Osteocyte (in vitro differentiated cells): ENCODE data around the gene RBM15B. TPM values are rescaled to one million over a fixed set of nuclear protein-coding genes. Genes with fewer than 3 reads are reported as not detected.

ENCODE experiments used
- DNase-seq: peaks from one replicate; pipeline ENCODE4 v3.0.0; 2021; ENCODE audit warnings: mixed read lengths; ENCODE audit not compliant: unreplicated experiment; ENCODE audit errors: extremely low spot score
- H3K27ac Mint-ChIP-seq: one replicate; pipeline ENCODE4 v1.8.0; 2021; ENCODE audit warnings: mild to moderate bottlenecking, mixed read lengths; ENCODE audit not compliant: unreplicated experiment
- H3K27me3 Mint-ChIP-seq: one replicate; pipeline ENCODE4 v1.8.0; 2021; ENCODE audit warnings: mixed read lengths; ENCODE audit not compliant: unreplicated experiment
- H3K36me3 Mint-ChIP-seq: one replicate; pipeline ENCODE4 v1.8.0; 2021; ENCODE audit warnings: mixed read lengths; ENCODE audit not compliant: unreplicated experiment
- H3K4me1 Mint-ChIP-seq: one replicate; pipeline ENCODE4 v1.8.0; 2021; ENCODE audit warnings: mixed read lengths; ENCODE audit not compliant: unreplicated experiment
- H3K4me3 Mint-ChIP-seq: one replicate; pipeline ENCODE4 v1.8.0; 2021; ENCODE audit warnings: mild to moderate bottlenecking, moderate library complexity, mixed read lengths; ENCODE audit not compliant: unreplicated experiment
- H3K9me3 Mint-ChIP-seq: one replicate; pipeline ENCODE4 v1.8.0; 2021; ENCODE audit warnings: mixed read lengths; ENCODE audit not compliant: unreplicated experiment
- total RNA-seq: library from RNA; stranded (reverse); gene quantifications from 2 replicates; pipeline ENCODE4 v1.2.1, GENCODE V29; 2021
- TF ChIP-seq, protein P1 (sequence below): fragments of 200-600 bp; sonication (generic); IDR thresholded peaks from 2 replicates; pipeline ENCODE4 v1.5.0; 2021; ENCODE audit warnings: antibody characterized with exemption, mild to moderate bottlenecking, moderate library complexity

Gene RBM15B
- total RNA-seq, 1 donor from 2014 or later: 50.3 TPM

DNA sequence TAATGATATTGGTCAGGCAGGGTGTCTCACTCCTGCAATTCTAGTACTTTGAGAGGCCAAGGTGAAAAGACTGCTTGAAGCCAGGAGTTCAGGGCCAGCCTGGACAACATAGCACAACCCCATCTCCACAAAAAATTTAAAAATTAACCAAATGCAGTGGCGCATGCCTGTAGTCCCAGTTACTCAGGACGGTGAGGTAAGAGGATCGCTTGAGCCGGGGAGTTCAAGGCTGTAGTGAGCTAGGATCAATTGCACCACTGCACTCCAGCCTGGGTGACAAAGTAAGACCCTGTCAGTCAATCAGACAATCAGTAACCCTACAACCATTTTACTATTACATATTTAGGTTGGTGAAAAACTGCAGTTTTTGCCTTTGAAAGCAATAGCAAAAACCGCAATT is 43.0 kb downstream of the RBM15B start:
- Mint-ChIP-seq H3K4me3 (no peak overlapping the region), H3K27ac (no peak overlapping the region), H3K9me3 (no peaks in the 10 kb centered on the region), H3K4me1 (peaks cover 20% of the 10 kb centered on the region), H3K27me3 (no peaks in the 10 kb centered on the region), H3K36me3 (peaks cover 17% of the 10 kb centered on the region)
- TF ChIP-seq, protein P1, sequence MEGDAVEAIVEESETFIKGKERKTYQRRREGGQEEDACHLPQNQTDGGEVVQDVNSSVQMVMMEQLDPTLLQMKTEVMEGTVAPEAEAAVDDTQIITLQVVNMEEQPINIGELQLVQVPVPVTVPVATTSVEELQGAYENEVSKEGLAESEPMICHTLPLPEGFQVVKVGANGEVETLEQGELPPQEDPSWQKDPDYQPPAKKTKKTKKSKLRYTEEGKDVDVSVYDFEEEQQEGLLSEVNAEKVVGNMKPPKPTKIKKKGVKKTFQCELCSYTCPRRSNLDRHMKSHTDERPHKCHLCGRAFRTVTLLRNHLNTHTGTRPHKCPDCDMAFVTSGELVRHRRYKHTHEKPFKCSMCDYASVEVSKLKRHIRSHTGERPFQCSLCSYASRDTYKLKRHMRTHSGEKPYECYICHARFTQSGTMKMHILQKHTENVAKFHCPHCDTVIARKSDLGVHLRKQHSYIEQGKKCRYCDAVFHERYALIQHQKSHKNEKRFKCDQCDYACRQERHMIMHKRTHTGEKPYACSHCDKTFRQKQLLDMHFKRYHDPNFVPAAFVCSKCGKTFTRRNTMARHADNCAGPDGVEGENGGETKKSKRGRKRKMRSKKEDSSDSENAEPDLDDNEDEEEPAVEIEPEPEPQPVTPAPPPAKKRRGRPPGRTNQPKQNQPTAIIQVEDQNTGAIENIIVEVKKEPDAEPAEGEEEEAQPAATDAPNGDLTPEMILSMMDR: no peak
- no peak for DNase-seq

DNA sequence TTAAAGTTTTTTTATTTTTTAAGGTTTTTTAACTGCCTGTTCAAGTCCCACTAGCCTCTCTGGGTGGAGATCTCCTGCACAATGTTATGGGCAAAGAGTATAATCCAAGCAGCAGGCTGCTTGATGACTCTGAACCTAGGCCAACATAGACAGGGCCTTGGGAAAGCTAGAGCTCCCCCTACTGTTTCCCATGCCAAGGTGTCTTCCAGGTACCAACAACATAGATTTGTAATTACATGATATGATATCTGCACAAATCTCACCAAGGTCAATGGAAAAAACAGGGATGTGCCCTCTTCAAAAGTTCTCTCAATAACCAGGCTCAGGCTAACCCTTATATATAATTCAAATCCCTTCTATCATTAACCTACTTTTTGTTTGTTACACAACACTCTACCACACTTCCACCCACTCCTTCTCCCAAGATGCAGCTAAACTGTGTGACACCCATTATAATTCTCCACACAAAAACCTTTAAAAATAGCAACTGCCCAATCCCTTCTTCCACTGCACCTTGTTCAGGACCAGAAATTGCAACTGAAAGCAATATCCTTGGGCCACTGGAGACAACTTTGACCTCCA is 43.8 kb downstream of the RBM15B start:
- TF ChIP-seq, protein P1: peak; percentile 58
- no peak overlapping the region for H3K27ac Mint-ChIP-seq
- no peak overlapping the region for H3K4me3 Mint-ChIP-seq
- no peaks in the 10 kb centered on the region for H3K9me3 Mint-ChIP-seq
- no peak for DNase-seq
- no peaks in the 10 kb centered on the region for H3K27me3 Mint-ChIP-seq
- H3K36me3 Mint-ChIP-seq: peaks cover 15% of the 10 kb centered on the region
- peaks cover 20% of the 10 kb centered on the region for H3K4me1 Mint-ChIP-seq

DNA sequence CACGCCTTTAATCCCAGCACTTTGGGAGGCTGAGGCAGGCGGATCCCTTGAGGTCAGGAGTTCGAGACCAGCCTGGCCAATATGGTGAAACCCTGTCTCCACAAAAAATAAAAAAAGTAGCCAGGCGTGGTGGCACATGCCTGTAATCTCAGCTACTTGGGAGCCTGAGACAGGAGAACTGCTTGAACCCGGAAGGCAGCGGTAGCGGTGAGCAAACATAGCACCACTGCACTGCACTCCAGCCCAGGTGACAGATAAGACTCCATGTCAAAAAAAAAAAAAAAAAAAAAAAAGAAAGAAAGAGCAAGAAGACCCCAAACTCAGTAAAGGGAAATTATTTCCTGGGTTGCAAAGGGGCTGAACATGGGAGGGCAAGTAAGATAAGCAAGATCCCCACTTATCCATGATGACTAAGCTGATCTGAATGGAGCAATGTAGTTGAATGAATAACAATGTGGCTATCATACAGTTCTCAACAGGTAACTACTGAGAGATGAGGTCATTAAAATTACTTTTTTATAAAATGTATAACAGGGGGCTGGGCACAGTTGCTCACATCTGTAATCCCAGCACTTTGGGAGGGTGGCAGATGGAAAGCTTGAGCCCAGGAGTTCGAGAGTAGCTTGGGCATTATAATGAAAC is 46.0 kb downstream of the RBM15B start:
- Mint-ChIP-seq H3K27me3 (no peaks in the 10 kb centered on the region), H3K27ac (no peak overlapping the region), H3K4me1 (peaks cover 18% of the 10 kb centered on the region), H3K36me3 (peaks cover 24% of the 10 kb centered on the region), H3K9me3 (no peaks in the 10 kb centered on the region), H3K4me3 (no peak overlapping the region)
- TF ChIP-seq, protein P1: no peak
- no peak for DNase-seq

DNA sequence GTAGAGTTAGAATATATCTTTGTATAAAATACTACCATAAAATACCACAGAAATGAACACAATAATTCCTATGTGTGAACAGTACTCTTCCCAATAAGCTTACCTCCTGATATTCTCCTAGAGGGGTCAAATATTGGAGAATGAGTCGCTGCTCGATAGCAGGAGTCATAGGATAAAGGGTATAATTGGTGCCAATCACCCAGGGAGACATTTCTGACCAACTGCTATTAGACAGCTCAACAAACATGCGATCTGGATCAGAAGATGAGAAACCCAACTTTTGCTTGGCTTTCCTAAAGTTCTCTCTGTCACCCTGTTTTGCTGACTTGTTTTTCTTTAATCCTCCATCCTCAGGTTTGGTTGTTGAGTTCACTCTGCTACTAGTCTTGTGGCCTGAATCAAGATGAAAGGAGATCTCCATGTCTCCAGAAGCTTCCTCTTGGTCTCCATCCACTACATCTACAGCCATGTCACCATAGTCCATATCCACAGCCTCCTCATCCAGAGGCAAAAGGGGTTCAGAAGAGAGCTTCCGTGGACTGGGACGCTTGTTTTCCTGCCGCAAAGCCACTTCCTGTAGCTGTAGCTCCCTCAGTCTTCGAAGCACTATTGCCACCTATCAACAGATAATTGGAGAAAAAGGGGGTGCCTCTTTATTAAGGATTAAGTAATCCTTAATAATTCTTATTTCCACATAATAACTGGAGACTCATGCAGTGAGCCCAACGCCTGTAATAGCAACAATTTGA is 50.4 kb downstream of the RBM15B start:
- Mint-ChIP-seq H3K9me3 (no peaks in the 10 kb centered on the region), H3K27me3 (no peaks in the 10 kb centered on the region), H3K4me1 (no peaks in the 10 kb centered on the region), H3K27ac (no peak overlapping the region), H3K36me3 (peaks cover 24% of the 10 kb centered on the region), H3K4me3 (no peak overlapping the region)
- no peak for DNase-seq
- TF ChIP-seq, protein P1: no peak
